Neural cell (in vitro differentiated cells): Measurements from ENCODE around the gene SLC24A3. TPM values are rescaled to one million over a fixed set of nuclear protein-coding genes. Genes with fewer than 3 reads are reported as not detected.

ENCODE experiments used
- H2AFZ ChIP-seq: fragments of 200-600, 300-800 bp; sonication (generic), shearing (Covaris generic); 2 replicates; pipeline ENCODE4 v1.6.0; 2014; ENCODE audit warnings: low read depth, mild to moderate bottlenecking, antibody characterized with exemption, low read length, moderate library complexity
- H3F3A ChIP-seq: fragments of 200-600 bp; shearing (Covaris generic); 2 replicates; pipeline ENCODE4 v1.6.1; 2016; ENCODE audit warnings: mild to moderate bottlenecking, moderate library complexity, mixed read lengths, antibody characterized with exemption, low read length; ENCODE audit not compliant: insufficient read depth, poor library complexity, severe bottlenecking
- H3K27ac ChIP-seq: fragments of 200-600, 300-800 bp; sonication (generic), shearing (Covaris generic); 2 replicates; pipeline ENCODE4 v1.5.1; 2014; ENCODE audit warnings: mild to moderate bottlenecking, low read length, moderate library complexity
- H3K27me3 ChIP-seq: fragments of 300-800, 200-600 bp; sonication (generic), shearing (Covaris generic); 2 replicates; pipeline ENCODE4 v1.6.0; 2014; ENCODE audit warnings: mild to moderate bottlenecking, low read depth, low read length, moderate library complexity; ENCODE audit not compliant: insufficient read depth
- H3K36me3 ChIP-seq: fragments of 300-800, 200-600 bp; sonication (generic), shearing (Covaris generic); 2 replicates; pipeline ENCODE4 v1.5.1; 2014; ENCODE audit warnings: mild to moderate bottlenecking, antibody characterized with exemption, low read length, moderate library complexity; ENCODE audit not compliant: insufficient read depth
- H3K4me2 ChIP-seq: fragments of 300-800, 200-600 bp; sonication (generic), shearing (Covaris generic); 2 replicates; pipeline ENCODE4 v1.6.0; 2014; ENCODE audit warnings: mild to moderate bottlenecking, low read length
- H3K4me3 ChIP-seq: fragments of 300-800, 200-600 bp; sonication (generic), shearing (Covaris generic); 2 replicates; pipeline ENCODE4 v1.5.1; 2014; ENCODE audit warnings: mild to moderate bottlenecking, low read length, moderate library complexity
- H3K79me2 ChIP-seq: fragments of 200-600 bp; shearing (Covaris generic); replicated peaks from 2 replicates; pipeline ENCODE4 v1.6.0; 2014; ENCODE audit warnings: mild to moderate bottlenecking, low read length, moderate library complexity; ENCODE audit not compliant: insufficient read depth
- H3K9ac ChIP-seq: fragments of 300-800, 200-600 bp; sonication (generic), shearing (Covaris generic); 2 replicates; pipeline ENCODE4 v1.6.1; 2016; ENCODE audit warnings: mild to moderate bottlenecking, low read length, mixed read lengths
- H3K9me2 ChIP-seq: fragments of 200-600 bp; shearing (Covaris generic); 2 replicates; pipeline ENCODE4 v1.6.1; 2016; ENCODE audit warnings: mild to moderate bottlenecking, low read length, mixed read lengths; ENCODE audit not compliant: insufficient read depth
- H3K9me3 ChIP-seq: fragments of 200-600, 300-800 bp; sonication (generic), shearing (Covaris generic); 2 replicates; pipeline ENCODE4 v1.6.1; 2016; ENCODE audit warnings: mild to moderate bottlenecking, mixed run types, low read length, moderate library complexity, mixed read lengths
- H4K20me1 ChIP-seq: fragments of 200-600 bp; shearing (Covaris generic); 2 replicates; pipeline ENCODE4 v1.6.1; 2016; ENCODE audit warnings: mild to moderate bottlenecking, mixed run types; ENCODE audit not compliant: insufficient read depth
- EP300 ChIP-seq: fragments of 450-650 bp; conservative IDR thresholded peaks from 2 replicates; pipeline ENCODE4 v1.6.1; 2014; ENCODE audit warnings: antibody characterized with exemption, mild to moderate bottlenecking, moderate library complexity; ENCODE audit not compliant: poor library complexity, severe bottlenecking
- EZH2 ChIP-seq: fragments of 200-600, 300-800 bp; shearing (Covaris generic), sonication (generic); IDR thresholded peaks from 2 replicates; pipeline ENCODE4 v1.6.1; 2014; ENCODE audit warnings: antibody characterized with exemption, low read length, borderline replicate concordance, mild to moderate bottlenecking; ENCODE audit not compliant: insufficient read depth, poor library complexity, severe bottlenecking
- MXI1 ChIP-seq: fragments of 450-650 bp; conservative IDR thresholded peaks from 2 replicates; pipeline ENCODE4 v1.6.1; 2014; ENCODE audit warnings: antibody characterized with exemption, mild to moderate bottlenecking; ENCODE audit not compliant: poor library complexity, severe bottlenecking
- POLR2AphosphoS5 ChIP-seq: IDR thresholded peaks from 2 replicates; pipeline ENCODE4 v1.6.1; 2012
- RAD21 ChIP-seq: fragments of 450-650 bp; conservative IDR thresholded peaks from 2 replicates; pipeline ENCODE4 v1.6.1; 2014; ENCODE audit warnings: antibody characterized with exemption, mild to moderate bottlenecking, moderate library complexity
- SMC3 ChIP-seq: fragments of 450-650 bp; conservative IDR thresholded peaks from 2 replicates; pipeline ENCODE4 v1.6.1; 2014; ENCODE audit warnings: antibody characterized with exemption, mild to moderate bottlenecking, moderate library complexity; ENCODE audit not compliant: poor library complexity
- TAF1 ChIP-seq: IDR thresholded peaks from 2 replicates; pipeline ENCODE4 v1.6.1; 2012; ENCODE audit warnings: low read depth
- polyA plus RNA-seq: library from polyadenylated mRNA; depleted of rRNA; stranded (reverse); fragments of >200 nt; gene quantifications from 2 replicates; pipeline ENCODE4 v1.2.3, GENCODE V29; 2014
- TF ChIP-seq, protein P1 (sequence below): fragments of 450-650 bp; IDR thresholded peaks from 2 replicates; pipeline ENCODE4 v1.5.1; 2014; ENCODE audit warnings: antibody characterized with exemption, mild to moderate bottlenecking, moderate library complexity; ENCODE audit not compliant: poor library complexity, severe bottlenecking
- TF ChIP-seq, protein P2 (sequence below): IDR thresholded peaks from 2 replicates; pipeline ENCODE4 v1.6.1; 2012; ENCODE audit warnings: borderline replicate concordance

Gene SLC24A3
- polyA plus RNA-seq, 1 donor from 2014 or later, result 6.5 TPM

DNA sequence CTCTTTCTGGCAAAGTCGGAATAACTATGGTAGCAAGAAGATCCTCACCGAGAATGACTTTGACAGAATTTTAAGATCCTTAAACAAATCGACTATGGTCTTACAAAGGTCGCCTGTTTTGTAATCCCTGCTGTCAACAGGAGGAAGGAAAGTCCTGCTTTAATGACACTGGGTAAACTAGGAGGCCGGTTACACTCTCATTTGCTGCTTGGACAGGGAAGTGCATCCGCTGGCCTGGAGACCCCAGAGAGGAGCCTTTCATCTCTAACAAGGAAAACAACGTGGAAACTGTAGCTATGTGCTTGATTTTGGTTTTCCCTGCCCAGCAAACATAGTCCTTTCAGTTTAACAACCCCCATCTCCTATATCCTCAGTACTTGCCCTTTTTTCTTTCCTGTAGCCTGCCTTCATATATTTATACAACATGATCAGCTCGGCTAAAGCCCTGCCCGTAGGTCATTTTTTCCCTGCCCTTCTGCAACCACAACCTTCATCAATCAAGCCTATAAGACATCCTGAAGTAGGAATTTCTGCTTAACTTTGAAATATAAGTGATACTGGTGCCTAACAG is 448.5 kb downstream of the SLC24A3 start:
- H3F3A ChIP-seq, result no peaks in the 10 kb centered on the region
- no peaks in the 10 kb centered on the region for H3K9me3 ChIP-seq
- no peak overlapping the region for H2AFZ ChIP-seq
- H3K9ac ChIP-seq, result no peak overlapping the region
- H3K4me3 ChIP-seq, result no peak overlapping the region
- no peaks in the 10 kb centered on the region for H3K27me3 ChIP-seq
- H4K20me1 ChIP-seq, result no peaks in the 10 kb centered on the region
- H3K9me2 ChIP-seq, result no peaks in the 10 kb centered on the region
- TF ChIP-seq MXI1, result no peak
- no peak for TF ChIP-seq TAF1
- no peak for TF ChIP-seq EP300
- TF ChIP-seq, protein P1, sequence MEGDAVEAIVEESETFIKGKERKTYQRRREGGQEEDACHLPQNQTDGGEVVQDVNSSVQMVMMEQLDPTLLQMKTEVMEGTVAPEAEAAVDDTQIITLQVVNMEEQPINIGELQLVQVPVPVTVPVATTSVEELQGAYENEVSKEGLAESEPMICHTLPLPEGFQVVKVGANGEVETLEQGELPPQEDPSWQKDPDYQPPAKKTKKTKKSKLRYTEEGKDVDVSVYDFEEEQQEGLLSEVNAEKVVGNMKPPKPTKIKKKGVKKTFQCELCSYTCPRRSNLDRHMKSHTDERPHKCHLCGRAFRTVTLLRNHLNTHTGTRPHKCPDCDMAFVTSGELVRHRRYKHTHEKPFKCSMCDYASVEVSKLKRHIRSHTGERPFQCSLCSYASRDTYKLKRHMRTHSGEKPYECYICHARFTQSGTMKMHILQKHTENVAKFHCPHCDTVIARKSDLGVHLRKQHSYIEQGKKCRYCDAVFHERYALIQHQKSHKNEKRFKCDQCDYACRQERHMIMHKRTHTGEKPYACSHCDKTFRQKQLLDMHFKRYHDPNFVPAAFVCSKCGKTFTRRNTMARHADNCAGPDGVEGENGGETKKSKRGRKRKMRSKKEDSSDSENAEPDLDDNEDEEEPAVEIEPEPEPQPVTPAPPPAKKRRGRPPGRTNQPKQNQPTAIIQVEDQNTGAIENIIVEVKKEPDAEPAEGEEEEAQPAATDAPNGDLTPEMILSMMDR, result no peak
- no peak for TF ChIP-seq SMC3
- TF ChIP-seq EZH2, result no peak
- no peak for TF ChIP-seq POLR2AphosphoS5
- TF ChIP-seq RAD21, result no peak
- TF ChIP-seq, protein P2, sequence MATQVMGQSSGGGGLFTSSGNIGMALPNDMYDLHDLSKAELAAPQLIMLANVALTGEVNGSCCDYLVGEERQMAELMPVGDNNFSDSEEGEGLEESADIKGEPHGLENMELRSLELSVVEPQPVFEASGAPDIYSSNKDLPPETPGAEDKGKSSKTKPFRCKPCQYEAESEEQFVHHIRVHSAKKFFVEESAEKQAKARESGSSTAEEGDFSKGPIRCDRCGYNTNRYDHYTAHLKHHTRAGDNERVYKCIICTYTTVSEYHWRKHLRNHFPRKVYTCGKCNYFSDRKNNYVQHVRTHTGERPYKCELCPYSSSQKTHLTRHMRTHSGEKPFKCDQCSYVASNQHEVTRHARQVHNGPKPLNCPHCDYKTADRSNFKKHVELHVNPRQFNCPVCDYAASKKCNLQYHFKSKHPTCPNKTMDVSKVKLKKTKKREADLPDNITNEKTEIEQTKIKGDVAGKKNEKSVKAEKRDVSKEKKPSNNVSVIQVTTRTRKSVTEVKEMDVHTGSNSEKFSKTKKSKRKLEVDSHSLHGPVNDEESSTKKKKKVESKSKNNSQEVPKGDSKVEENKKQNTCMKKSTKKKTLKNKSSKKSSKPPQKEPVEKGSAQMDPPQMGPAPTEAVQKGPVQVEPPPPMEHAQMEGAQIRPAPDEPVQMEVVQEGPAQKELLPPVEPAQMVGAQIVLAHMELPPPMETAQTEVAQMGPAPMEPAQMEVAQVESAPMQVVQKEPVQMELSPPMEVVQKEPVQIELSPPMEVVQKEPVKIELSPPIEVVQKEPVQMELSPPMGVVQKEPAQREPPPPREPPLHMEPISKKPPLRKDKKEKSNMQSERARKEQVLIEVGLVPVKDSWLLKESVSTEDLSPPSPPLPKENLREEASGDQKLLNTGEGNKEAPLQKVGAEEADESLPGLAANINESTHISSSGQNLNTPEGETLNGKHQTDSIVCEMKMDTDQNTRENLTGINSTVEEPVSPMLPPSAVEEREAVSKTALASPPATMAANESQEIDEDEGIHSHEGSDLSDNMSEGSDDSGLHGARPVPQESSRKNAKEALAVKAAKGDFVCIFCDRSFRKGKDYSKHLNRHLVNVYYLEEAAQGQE, result no peak
- no peaks in the 10 kb centered on the region for H3K79me2 ChIP-seq
- H3K27ac ChIP-seq, result no peak overlapping the region
- H3K4me2 ChIP-seq, result no peak overlapping the region
- H3K36me3 ChIP-seq, result no peaks in the 10 kb centered on the region

DNA sequence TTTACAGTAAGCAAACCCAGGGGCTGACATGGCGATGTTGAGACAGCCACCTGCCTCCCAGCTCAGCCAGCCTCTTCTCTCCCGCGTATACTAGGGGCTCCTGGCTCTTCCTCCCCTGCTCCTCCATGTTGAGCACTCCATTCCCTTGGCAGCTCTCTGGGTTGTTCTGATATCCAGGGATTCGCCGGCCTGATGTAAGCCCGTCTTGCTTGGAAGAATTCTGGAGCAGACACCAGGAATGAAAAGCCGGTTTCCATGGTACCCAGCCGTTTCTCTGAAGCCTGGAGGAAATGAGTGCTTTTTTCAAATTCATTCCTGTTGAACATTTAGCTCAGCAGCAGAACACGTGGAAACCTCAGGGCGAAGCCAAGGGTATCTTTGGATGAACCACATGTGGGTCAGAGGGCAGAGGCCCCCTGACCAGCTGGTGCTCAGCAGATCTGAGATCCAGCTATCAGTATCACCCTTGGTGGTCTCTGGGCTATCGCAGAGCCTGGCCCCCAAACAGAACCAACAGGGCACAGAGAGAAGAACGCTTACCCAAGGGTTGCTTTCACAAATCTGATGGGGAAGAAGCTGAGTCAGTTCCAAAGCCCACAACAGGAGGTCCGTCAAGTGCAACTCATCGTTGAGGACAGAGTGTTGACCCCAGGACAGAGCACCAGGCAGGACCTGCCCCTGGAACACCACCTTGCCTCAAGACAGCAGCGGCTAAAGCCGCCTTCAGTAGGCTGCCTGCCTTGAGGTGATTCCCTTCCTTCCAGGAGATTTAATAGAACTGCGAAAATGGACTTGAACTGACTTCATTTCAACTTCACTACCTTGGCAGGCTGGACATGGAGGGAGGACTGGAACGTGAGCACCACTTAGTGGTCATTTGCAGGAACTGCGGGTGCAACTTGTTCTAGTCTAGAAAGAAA is 449.5 kb downstream of the SLC24A3 start:
- Histone ChIP-seq H4K20me1 (no peaks in the 10 kb centered on the region), H3K4me2 (no peak overlapping the region)

More for the DNA sequence above, 449.5 kb downstream of the SLC24A3 start:
- Histone ChIP-seq H3F3A (no peaks in the 10 kb centered on the region), H3K27ac (peak overlapping the region; percentile 1), H3K9me3 (no peaks in the 10 kb centered on the region), H3K4me3 (peak overlapping the region; percentile 17), H3K27me3 (no peaks in the 10 kb centered on the region), H3K36me3 (no peaks in the 10 kb centered on the region), H3K9me2 (no peaks in the 10 kb centered on the region), H3K9ac (no peak overlapping the region), H2AFZ (no peak overlapping the region), H3K79me2 (no peaks in the 10 kb centered on the region)
- TF ChIP-seq, protein P1, result peak; percentile 96
- TF ChIP-seq TAF1 (no peak), MXI1 (peak; percentile 45), RAD21 (peak; percentile 99), EZH2 (no peak), SMC3 (peak; percentile 98), POLR2AphosphoS5 (no peak), EP300 (no peak)
- TF ChIP-seq, protein P2, result peak; percentile 84
